Uterus (tissue), 2 donors: Measurements from ENCODE around the gene PPP2R2C.

Experiments
- CTCF ChIP-seq, 4 experiments: fragments of 200-600 bp in 2 of 4; fragments of 450-650 bp in 2 of 4; sonication (generic) in 2 of 4; IDR thresholded peaks; one replicate each; pipeline ENCODE4 v1.5.1; 2016 to 2019; ENCODE audit warnings: antibody characterized with exemption in 4 of 4, mild to moderate bottlenecking in 2 of 4, moderate library complexity in 1 of 4
- POLR2A ChIP-seq, 2 donors: fragments of 450-650 bp; IDR thresholded peaks; one replicate each; pipeline ENCODE4 v1.6.1; 2016; ENCODE audit warnings: antibody characterized with exemption in 2 of 2, mild to moderate bottlenecking in 1 of 2, moderate library complexity in 1 of 2

- TF ChIP-seq CTCF (IDR thresholded peaks at IDR 0.05) = no peak
- no peak for TF ChIP-seq POLR2A (IDR thresholded peaks at IDR 0.05)
Measured at GRCh38 chr4:6280365-6280996, 191.9 kb downstream of the PPP2R2C start.
